K562 (cell line): ENCODE data around the gene FMO2. TPM values are rescaled to one million over a fixed set of nuclear protein-coding genes. Genes with fewer than 3 reads are reported as not detected.

Source experiments
- ATAC-seq: fragments of 200-7000 bp; cut with Tn5 transposase; 3 replicates; pipeline ENCODE4 v1.9.1; 2020; ENCODE audit warnings: moderate library complexity
- BruUV-seq: library from RNA; stranded (reverse); fragments of 400-500 nt; replicated peaks from 2 replicates; lab custom pipeline; 2021; lab: Mats Ljungman, UMichigan
- CTCF ChIA-PET: fragments of 300-600 bp; formaldehyde crosslinking; extraction: SDS; loops from one replicate; lab custom pipeline; 2021; ENCODE audit warnings: low intra/inter-chr PET ratio; lab: Yijun Ruan, JAX
- POLR2A ChIA-PET: fragments of 300-600, 350-650 bp; sonication (Branson Sonifier 250); formaldehyde crosslinking; extraction: SDS; loops from one replicate; lab custom pipeline; 2021; ENCODE audit warnings: antibody characterized with exemption, inconsistent platforms; lab: Yijun Ruan, JAX
- DNase-seq, 4 experiments: peaks; one replicate each; pipeline versions ENCODE4 v3.0.0 to v3.0.0-alpha.2; 2011 to 2018; ENCODE audit warnings: low spot score in 3 of 4, mixed read lengths in 3 of 4; ENCODE audit errors: extremely low read depth in 1 of 4
- FAIRE-seq: peaks from 2 replicates; lab custom pipeline; 2011; peaks lifted over from hg19 to GRCh38; lab: Jason Lieb, UNC
- H2AFZ ChIP-seq: 2 replicates; pipeline ENCODE4 v1.6.0; 2011; ENCODE audit warnings: low read depth, low read length, control low read depth, inconsistent platforms
- H3K27ac ChIP-seq: fragments of 200-600 bp; 3 replicates; pipeline ENCODE4 v1.8.0; 2011; ENCODE audit warnings: low read depth, mild to moderate bottlenecking, control low read depth, inconsistent platforms, low read length, moderate library complexity, mixed read lengths; ENCODE audit errors: extremely low read depth
- H3K27me3 ChIP-seq, 2 experiments: fragments of 300-600 bp in 1 of 2; 2 replicates in 1 of 2; 3 replicates in 1 of 2; pipeline versions ENCODE4 v1.6.0 to v1.8.0; 2011; ENCODE audit warnings: inconsistent platforms in 2 of 2, low read length in 2 of 2, mild to moderate bottlenecking in 1 of 2, mixed read lengths in 1 of 2, moderate library complexity in 1 of 2; ENCODE audit not compliant: control insufficient read depth in 2 of 2, insufficient read depth in 2 of 2
- H3K36me3 ChIP-seq: fragments of 300-600 bp; 3 replicates; pipeline ENCODE4 v1.8.0; 2011; ENCODE audit warnings: mild to moderate bottlenecking, low read length, inconsistent platforms; ENCODE audit not compliant: control insufficient read depth, insufficient read depth
- H3K4me1 ChIP-seq, 2 experiments: fragments of 200-600 bp in 1 of 2; replicated peaks in 1 of 2; 2 replicates in 1 of 2; 3 replicates in 1 of 2; pipeline versions ENCODE4 v1.5.1 to v1.8.0; 2011; ENCODE audit warnings: inconsistent platforms in 2 of 2, low read length in 2 of 2, mild to moderate bottlenecking in 1 of 2, mixed read lengths in 1 of 2, moderate library complexity in 1 of 2; ENCODE audit not compliant: control insufficient read depth in 2 of 2, insufficient read depth in 2 of 2
- H3K4me2 ChIP-seq: 2 replicates; pipeline ENCODE4 v1.6.1; 2011; ENCODE audit warnings: low read length, control low read depth, inconsistent platforms, mixed read lengths; ENCODE audit not compliant: insufficient read depth
- H3K4me3 ChIP-seq: fragments of 200-600 bp; sonication (generic), shearing (Covaris generic); 2 replicates; pipeline ENCODE4 v1.5.1; 2016; ENCODE audit warnings: control low read depth, inconsistent platforms
- H3K79me2 ChIP-seq: fragments of 200-600 bp; 3 replicates; pipeline ENCODE4 v1.8.0; 2011; ENCODE audit warnings: low read length, inconsistent platforms; ENCODE audit not compliant: control insufficient read depth, insufficient read depth
- H3K9ac ChIP-seq, 2 experiments: 2 replicates each; pipeline versions ENCODE4 v1.6.0 to v1.6.1; 2011; ENCODE audit warnings: low read depth in 2 of 2, low read length in 2 of 2, control low read depth in 1 of 2, inconsistent platforms in 1 of 2, mild to moderate bottlenecking in 1 of 2, mixed read lengths in 1 of 2; ENCODE audit not compliant: insufficient read depth in 1 of 2
- H3K9me1 ChIP-seq: one replicate; pipeline ENCODE4 v1.6.0; 2011; ENCODE audit warnings: inconsistent platforms, mild to moderate bottlenecking, low read length, moderate library complexity; ENCODE audit not compliant: control insufficient read depth, insufficient read depth
- H3K9me3 ChIP-seq: replicated peaks from 2 replicates; pipeline ENCODE4 v1.5.1; 2011; ENCODE audit warnings: low read depth, low read length, inconsistent platforms; ENCODE audit not compliant: control insufficient read depth, insufficient read depth
- H4K20me1 ChIP-seq: replicated peaks from 2 replicates; pipeline ENCODE4 v1.6.1; 2011; ENCODE audit warnings: low read length, inconsistent platforms, mixed read lengths; ENCODE audit not compliant: control insufficient read depth, insufficient read depth
- BMI1 ChIP-seq: fragments of 150-350 bp; IDR thresholded peaks from 2 replicates; pipeline ENCODE4 v1.6.1; 2014; ENCODE audit warnings: low read length
- MED1 ChIP-seq: sonication (generic); formaldehyde crosslinking; IDR thresholded peaks from 2 replicates; pipeline ENCODE4 v1.8.1; 2023; ENCODE audit warnings: missing genetic modification reagents, borderline replicate concordance
- MXI1 ChIP-seq: IDR thresholded peaks from 2 replicates; pipeline ENCODE4 v1.6.1; 2011; ENCODE audit warnings: low read depth, mild to moderate bottlenecking, improper control_type of control experiment, low read length
- NCOA6 ChIP-seq: fragments of 450-650 bp; IDR thresholded peaks from 2 replicates; pipeline ENCODE4 v1.6.1; 2017; ENCODE audit warnings: mild to moderate bottlenecking
- NR1H2 ChIP-seq: sonication (generic); formaldehyde crosslinking; IDR thresholded peaks from 2 replicates; pipeline ENCODE4 v1.4.0; 2020; ENCODE audit warnings: mild to moderate bottlenecking, missing genetic modification reagents
- NR2F6 ChIP-seq: fragments of 450-650 bp; formaldehyde crosslinking; IDR thresholded peaks from 2 replicates; pipeline ENCODE4 v1.4.0; 2020; ENCODE audit warnings: mild to moderate bottlenecking
- POLR2AphosphoS2 ChIP-seq: IDR thresholded peaks from 2 replicates; pipeline ENCODE4 v1.6.1; 2012; ENCODE audit warnings: low read length, improper control_type of control experiment
- TAF7 ChIP-seq: fragments of 450-650 bp; IDR thresholded peaks from 2 replicates; pipeline ENCODE4 v1.6.1; 2016; ENCODE audit warnings: missing genetic modification characterization, missing compliant biosample characterization
- TEAD2 ChIP-seq: fragments of 450-650 bp; IDR thresholded peaks from 2 replicates; pipeline ENCODE4 v1.6.1; 2016; ENCODE audit warnings: missing genetic modification characterization, control low read depth, missing compliant biosample characterization
- ZBTB8A ChIP-seq: fragments of 450-650 bp; IDR thresholded peaks from 2 replicates; pipeline ENCODE4 v1.6.1; 2018; ENCODE audit warnings: mild to moderate bottlenecking, moderate library complexity; ENCODE audit not compliant: partially characterized antibody
- ZNF124 ChIP-seq: sonication (generic); formaldehyde crosslinking; IDR thresholded peaks from 2 replicates; pipeline ENCODE4 v1.8.1; 2022; ENCODE audit warnings: missing genetic modification reagents
- ZNF175 ChIP-seq: fragments of 200-800 bp; sonication (Bioruptor generic); IDR thresholded peaks from 2 replicates; pipeline ENCODE4 v1.6.1; 2016; ENCODE audit warnings: low read depth, mild to moderate bottlenecking, missing genetic modification characterization, missing compliant biosample characterization
- ZNF77 ChIP-seq: fragments of 250-450 bp; sonication (Bioruptor Pico); IDR thresholded peaks from 2 replicates; pipeline ENCODE4 v1.5.0; 2020
- in situ Hi-C: fragments of 300-500 bp; cut with MboI; formaldehyde crosslinking; loops from 4 replicates; pipeline ENCODE4 v1.15.0; 2018; ENCODE audit warnings: inconsistent platforms, mixed read lengths
- intact Hi-C: fragments of 100-400 bp; cut with micrococcal nuclease; formaldehyde crosslinking; loops from 2 replicates; pipeline ENCODE4 v1.14.2; 2022
- polyA plus RNA-seq, 8 experiments: library from polyadenylated mRNA; depleted of rRNA in 4 of 8; stranded (reverse) in 5 of 8; unstranded in 3 of 8; fragments of >200 nt; fragmentation: Nextera tagmentation in 2 of 8; fragmentation: Illumina TruSeq in 1 of 8; extraction: Ambion mirVana in 2 of 8; extraction: Trizol in 1 of 8; gene quantifications; 2 replicates each; pipeline versions ENCODE4 v1.2.1 to v1.2.3, GENCODE V29; 2011 to 2014; ENCODE audit warnings: inconsistent platforms in 1 of 8, missing spikeins in 1 of 8
- total RNA-seq, 7 experiments: library from RNA; depleted of rRNA in 6 of 7; stranded (reverse); fragments of >200 nt in 6 of 7; fragmentation: Illumina TruSeq in 2 of 7; extraction: Trizol in 2 of 7; gene quantifications; 2 replicates each; pipeline versions ENCODE4 v1.2.1 to v1.2.3, GENCODE V29; 2011 to 2021; ENCODE audit warnings: low replicate concordance in 1 of 7
- TF ChIP-seq, protein P1 (sequence below), 2 experiments: fragments of 150-350 bp in 1 of 2; IDR thresholded peaks; 2 replicates each; pipeline ENCODE4 v1.6.1; 2012 to 2016; ENCODE audit warnings: low read depth in 2 of 2, low read length in 2 of 2, mild to moderate bottlenecking in 1 of 2, moderate library complexity in 1 of 2
- TF ChIP-seq, protein P2 (sequence below): fragments of 450-650 bp; formaldehyde crosslinking; IDR thresholded peaks from 2 replicates; pipeline ENCODE4 v1.4.0; 2022; ENCODE audit warnings: missing genetic modification characterization
- TF ChIP-seq, protein P3 (sequence below): fragments of 450-650 bp; IDR thresholded peaks from 2 replicates; pipeline ENCODE4 v1.7.1; 2018; ENCODE audit warnings: mild to moderate bottlenecking, low read depth; ENCODE audit not compliant: partially characterized antibody

Gene FMO2
- total and polyA plus RNA-seq, 9 of the 15 experiments (the other 6 are each of a cell fraction or from before 2014, with no cell fraction given) = not detected

DNA sequence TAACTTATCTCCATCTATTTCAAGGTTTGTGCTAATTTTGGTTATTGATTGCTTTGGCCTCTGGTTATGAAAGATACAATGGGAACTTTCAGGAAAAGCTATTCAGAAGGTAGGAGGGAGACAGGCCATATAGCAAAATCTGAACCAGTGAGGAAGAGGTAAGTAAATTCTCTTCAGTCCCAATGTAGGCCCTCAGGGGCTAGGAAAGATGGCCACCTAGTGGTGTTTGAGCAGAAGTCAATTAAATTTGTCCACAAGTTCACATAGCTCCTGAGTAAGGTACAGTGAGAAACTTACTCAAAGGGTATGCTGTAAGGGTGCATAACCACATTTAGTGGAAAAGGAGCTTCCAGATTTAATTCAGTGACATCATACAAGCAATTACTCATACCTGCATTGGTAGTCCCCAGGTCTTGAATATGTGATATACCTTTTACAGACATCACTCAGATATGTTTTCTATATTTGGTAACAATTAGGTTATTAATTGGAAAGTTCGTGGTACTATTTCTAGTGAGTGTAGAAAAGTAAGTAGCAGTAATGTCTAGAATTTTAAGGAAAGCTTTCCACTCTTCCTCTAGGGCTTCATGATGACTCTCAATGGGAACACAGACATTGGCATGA is 41.8 kb downstream of the FMO2 start (continued):
- TF ChIP-seq ZNF77 (CRISPR knock-in tag) = no peak
- TF ChIP-seq NR2F6 (CRISPR knock-in tag) = no peak
- no peak for TF ChIP-seq ZBTB8A
- TF ChIP-seq, protein P1, sequence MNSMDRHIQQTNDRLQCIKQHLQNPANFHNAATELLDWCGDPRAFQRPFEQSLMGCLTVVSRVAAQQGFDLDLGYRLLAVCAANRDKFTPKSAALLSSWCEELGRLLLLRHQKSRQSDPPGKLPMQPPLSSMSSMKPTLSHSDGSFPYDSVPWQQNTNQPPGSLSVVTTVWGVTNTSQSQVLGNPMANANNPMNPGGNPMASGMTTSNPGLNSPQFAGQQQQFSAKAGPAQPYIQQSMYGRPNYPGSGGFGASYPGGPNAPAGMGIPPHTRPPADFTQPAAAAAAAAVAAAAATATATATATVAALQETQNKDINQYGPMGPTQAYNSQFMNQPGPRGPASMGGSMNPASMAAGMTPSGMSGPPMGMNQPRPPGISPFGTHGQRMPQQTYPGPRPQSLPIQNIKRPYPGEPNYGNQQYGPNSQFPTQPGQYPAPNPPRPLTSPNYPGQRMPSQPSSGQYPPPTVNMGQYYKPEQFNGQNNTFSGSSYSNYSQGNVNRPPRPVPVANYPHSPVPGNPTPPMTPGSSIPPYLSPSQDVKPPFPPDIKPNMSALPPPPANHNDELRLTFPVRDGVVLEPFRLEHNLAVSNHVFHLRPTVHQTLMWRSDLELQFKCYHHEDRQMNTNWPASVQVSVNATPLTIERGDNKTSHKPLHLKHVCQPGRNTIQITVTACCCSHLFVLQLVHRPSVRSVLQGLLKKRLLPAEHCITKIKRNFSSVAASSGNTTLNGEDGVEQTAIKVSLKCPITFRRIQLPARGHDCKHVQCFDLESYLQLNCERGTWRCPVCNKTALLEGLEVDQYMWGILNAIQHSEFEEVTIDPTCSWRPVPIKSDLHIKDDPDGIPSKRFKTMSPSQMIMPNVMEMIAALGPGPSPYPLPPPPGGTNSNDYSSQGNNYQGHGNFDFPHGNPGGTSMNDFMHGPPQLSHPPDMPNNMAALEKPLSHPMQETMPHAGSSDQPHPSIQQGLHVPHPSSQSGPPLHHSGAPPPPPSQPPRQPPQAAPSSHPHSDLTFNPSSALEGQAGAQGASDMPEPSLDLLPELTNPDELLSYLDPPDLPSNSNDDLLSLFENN (IDR thresholded peaks at IDR 0.05; ENCODE audit: low read depth in 2 of 2, low read length in 2 of 2) = no peak
- TF ChIP-seq MED1 = no peak
- TF ChIP-seq NR1H2 (CRISPR knock-in tag) = no peak
- no peak for TF ChIP-seq ZNF124

GRCh38 chr1:171231326-171231725 is 46.2 kb downstream of the FMO2 start:
- in situ Hi-C loops = no loop called here
- H3K79me2 ChIP-seq = no peaks in the 10 kb centered on the region
- CTCF ChIA-PET = no interaction called here
- H2AFZ ChIP-seq = no peak overlapping the region
- no peak overlapping the region for H3K9ac ChIP-seq
- no peaks in the 10 kb centered on the region for H3K9me3 ChIP-seq
- H3K27me3 ChIP-seq = no peaks in the 10 kb centered on the region
- no peak overlapping the region for H3K27ac ChIP-seq
- no peak overlapping the region for H3K4me3 ChIP-seq
- TF ChIP-seq TEAD2 (tag) (no peak), ZNF175 (CRISPR knock-in tag) (no peak), POLR2AphosphoS2 (no peak), NCOA6 (no peak), BMI1 (no peak), TAF7 (tag) (no peak), MXI1 (no peak)
- TF ChIP-seq, protein P2, sequence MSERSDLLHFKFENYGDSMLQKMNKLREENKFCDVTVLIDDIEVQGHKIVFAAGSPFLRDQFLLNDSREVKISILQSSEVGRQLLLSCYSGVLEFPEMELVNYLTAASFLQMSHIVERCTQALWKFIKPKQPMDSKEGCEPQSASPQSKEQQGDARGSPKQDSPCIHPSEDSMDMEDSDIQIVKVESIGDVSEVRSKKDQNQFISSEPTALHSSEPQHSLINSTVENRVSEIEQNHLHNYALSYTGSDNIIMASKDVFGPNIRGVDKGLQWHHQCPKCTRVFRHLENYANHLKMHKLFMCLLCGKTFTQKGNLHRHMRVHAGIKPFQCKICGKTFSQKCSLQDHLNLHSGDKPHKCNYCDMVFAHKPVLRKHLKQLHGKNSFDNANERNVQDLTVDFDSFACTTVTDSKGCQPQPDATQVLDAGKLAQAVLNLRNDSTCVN (CRISPR knock-in tag) = no peak
- TF ChIP-seq, protein P3, sequence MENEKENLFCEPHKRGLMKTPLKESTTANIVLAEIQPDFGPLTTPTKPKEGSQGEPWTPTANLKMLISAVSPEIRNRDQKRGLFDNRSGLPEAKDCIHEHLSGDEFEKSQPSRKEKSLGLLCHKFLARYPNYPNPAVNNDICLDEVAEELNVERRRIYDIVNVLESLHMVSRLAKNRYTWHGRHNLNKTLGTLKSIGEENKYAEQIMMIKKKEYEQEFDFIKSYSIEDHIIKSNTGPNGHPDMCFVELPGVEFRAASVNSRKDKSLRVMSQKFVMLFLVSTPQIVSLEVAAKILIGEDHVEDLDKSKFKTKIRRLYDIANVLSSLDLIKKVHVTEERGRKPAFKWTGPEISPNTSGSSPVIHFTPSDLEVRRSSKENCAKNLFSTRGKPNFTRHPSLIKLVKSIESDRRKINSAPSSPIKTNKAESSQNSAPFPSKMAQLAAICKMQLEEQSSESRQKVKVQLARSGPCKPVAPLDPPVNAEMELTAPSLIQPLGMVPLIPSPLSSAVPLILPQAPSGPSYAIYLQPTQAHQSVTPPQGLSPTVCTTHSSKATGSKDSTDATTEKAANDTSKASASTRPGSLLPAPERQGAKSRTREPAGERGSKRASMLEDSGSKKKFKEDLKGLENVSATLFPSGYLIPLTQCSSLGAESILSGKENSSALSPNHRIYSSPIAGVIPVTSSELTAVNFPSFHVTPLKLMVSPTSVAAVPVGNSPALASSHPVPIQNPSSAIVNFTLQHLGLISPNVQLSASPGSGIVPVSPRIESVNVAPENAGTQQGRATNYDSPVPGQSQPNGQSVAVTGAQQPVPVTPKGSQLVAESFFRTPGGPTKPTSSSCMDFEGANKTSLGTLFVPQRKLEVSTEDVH = no peak
- TF ChIP-seq, all 486 proteins: peak for 0
- POLR2A ChIA-PET = interaction anchor here (1.2 kb wide), 1 partner anchor 20 kb away, joined by 3 read pairs; no protein-coding TSS in a partner anchor
- H3K4me2 ChIP-seq = no peak overlapping the region
- no peaks in the 10 kb centered on the region for H3K9me1 ChIP-seq
- intact Hi-C loops = no loop called here
- no peaks in the 10 kb centered on the region for H3K4me1 ChIP-seq
- DNase-seq (no peak), ATAC-seq (no peak), FAIRE-seq (no peak)
- H3K36me3 ChIP-seq = no peaks in the 10 kb centered on the region
- no peaks in the 10 kb centered on the region for H4K20me1 ChIP-seq
- no TSS peak for BruUV-seq
